Ovary (tissue), 9 donors: Measurements from ENCODE around the gene PEX10. TPM values are rescaled to one million over a fixed set of nuclear protein-coding genes. Genes with fewer than 3 reads are reported as not detected.
A peak's percentile ranks its signal among the peaks of the same experiment; 100 is the strongest.

Source experiments
- DNase-seq, 5 donors: peaks; one replicate each; pipeline ENCODE4 v3.0.0-alpha.2; 2019 to 2020
- H3K27ac ChIP-seq, 2 donors: fragments of 200-600 bp; one replicate each; pipeline versions ENCODE4 v1.5.1 to v1.8.0; 2019 to 2022
- H3K27me3 ChIP-seq: fragments of 200-600 bp; one replicate; pipeline ENCODE4 v1.8.0; 2022
- H3K36me3 ChIP-seq: fragments of 200-600 bp; sonication (generic); one replicate; pipeline ENCODE4 v1.5.1; 2019
- H3K4me1 ChIP-seq: one replicate; pipeline ENCODE4 v1.8.1; 2013; ENCODE audit warnings: mild to moderate bottlenecking, moderate library complexity; ENCODE audit not compliant: insufficient read depth
- H3K4me3 ChIP-seq: fragments of 200-600 bp; sonication (generic); one replicate; pipeline ENCODE4 v1.5.1; 2017
- H3K9me3 ChIP-seq, 2 donors: fragments of 200-600 bp in 1 of 2; sonication (generic) in 1 of 2; one replicate each; pipeline versions ENCODE4 v1.5.1 to v1.8.1; 2013 to 2019; ENCODE audit warnings: mild to moderate bottlenecking in 1 of 2, moderate library complexity in 1 of 2
- EP300 ChIP-seq: sonication (generic); formaldehyde crosslinking; IDR thresholded peaks from one replicate; pipeline ENCODE4 v1.6.1; 2017; ENCODE audit warnings: antibody characterized with exemption
- POLR2A ChIP-seq: fragments of 450-650 bp; IDR thresholded peaks from one replicate; pipeline ENCODE4 v1.6.1; 2017; ENCODE audit warnings: antibody characterized with exemption, mild to moderate bottlenecking, moderate library complexity
- WGBS, 3 donors: extraction: QIAGEN DNeasy Blood & Tissue Kit in 1 of 3; methylation state at CpG; one replicate each; pipeline versions ENCODE4 v1.1.5 to v1.1.7; 2013 to 2017; 5-methylcytosine and 5-hydroxymethylcytosine counted together
- intact Hi-C, 4 donors: fragments of 100-400 bp; cut with DNase I; formaldehyde crosslinking; loops; one replicate each; pipeline versions ENCODE4 v1.11.0 to v1.15.1; 2022 to 2023
- polyA plus RNA-seq, 2 donors: library from polyadenylated mRNA; stranded (reverse); fragments of 200-250 nt in 1 of 2; fragments of 350-450 nt in 1 of 2; fragmentation: Illumina TruSeq in 1 of 2; extraction: RNeasy Lipid Tissue Mini Kit (QIAGEN cat#74804) in 1 of 2; gene quantifications; one replicate each; pipeline ENCODE4 v1.2.3, GENCODE V29; 2013 to 2014
- total RNA-seq, 7 donors: library from RNA; depleted of rRNA in 2 of 7; stranded (reverse); fragments of >200 nt in 2 of 7; fragmentation: NEBNext Ultra II Directional in 3 of 7; extraction: Animal tissue kit (Norgen Biotek cat#: 25700) in 3 of 7; gene quantifications; one replicate each; pipeline versions ENCODE4 v1.1.0 to v1.2.4, GENCODE V29; 2016 to 2023
- TF ChIP-seq, protein P1 (sequence below), 3 donors: fragments of 450-650 bp in 2 of 3; fragments of 200-600 bp in 1 of 3; IDR thresholded peaks; one replicate each; pipeline versions ENCODE4 v1.5.1 to v1.8.0; 2016 to 2022; ENCODE audit warnings: antibody characterized with exemption in 3 of 3, mild to moderate bottlenecking in 1 of 3
- donor health status: DM: no; HTN: no; CAD: no; lungs with moderate emphysema.
- donor health status: DM: no; HTN: no; CAD: no.
- donor health status: Bipolar disorder and iron deficiency.
- donor health status: DM: yes; HTN: yes; CAD: no.
- donor health status: DM: no; HTN: no; CAD: no.
- donor health status: DM: yes; HTN: yes; CAD: no.

The PEX10 gene
- total and polyA plus RNA-seq, 9 donors: 14.4 to 25.9 (median 19.3) TPM

DNA sequence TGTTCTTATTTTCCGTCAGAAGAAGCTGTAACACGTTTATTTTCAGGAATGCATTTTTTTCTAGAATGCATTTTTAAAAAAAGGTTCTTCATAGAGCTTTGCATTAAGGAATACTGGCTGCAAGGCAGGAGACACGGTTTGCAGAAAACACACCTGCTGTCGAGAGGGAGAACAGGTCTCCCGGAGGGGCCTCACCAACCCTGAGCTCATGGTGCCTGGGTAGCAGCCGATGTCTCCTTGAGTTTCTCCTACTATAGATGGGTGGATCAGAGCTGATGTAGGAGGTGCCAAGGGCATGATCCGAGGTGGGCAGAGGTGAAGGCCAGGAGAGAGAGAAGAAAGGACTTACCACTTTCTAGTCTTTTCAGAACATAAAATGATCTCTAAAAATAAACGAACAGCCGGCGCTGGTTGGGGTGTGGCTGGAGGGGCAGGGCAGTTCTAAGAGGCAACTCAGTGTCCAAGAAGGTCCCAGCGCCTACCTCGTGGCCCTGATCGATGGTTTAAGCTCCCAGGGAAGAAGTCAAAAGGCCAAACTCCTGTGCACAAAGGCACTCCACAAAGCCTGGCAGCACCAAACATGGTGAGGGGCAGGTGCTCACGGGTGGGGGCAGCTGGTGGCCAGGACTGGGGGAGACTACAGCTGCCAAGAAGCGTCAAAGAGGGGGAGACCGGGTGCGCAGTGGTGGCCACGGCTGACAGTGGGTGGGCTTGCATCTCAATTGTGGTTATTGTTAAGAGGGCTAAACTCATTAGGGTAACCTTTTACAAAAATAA is 33.2 kb downstream of the PEX10 start:
- DNase-seq: peak in 3 of 5 donors; percentile 14 to 23 (median 17)
- no peak overlapping the region for H3K27ac ChIP-seq
- H3K27me3 ChIP-seq: no peaks in the 10 kb centered on the region
- no peaks in the 10 kb centered on the region for H3K9me3 ChIP-seq
- intact Hi-C loops: loop anchor here in 1 of 4 donors (5.0 kb wide), 1 partner anchor 202 kb away; no protein-coding TSS in a partner anchor
- no peaks in the 10 kb centered on the region for H3K36me3 ChIP-seq
- 73 to 80% (median 76%) methylated on average over 18 of the region's 18 CpGs for WGBS, 3 donors
- H3K4me1 ChIP-seq: peaks cover 4% of the 10 kb centered on the region
- H3K4me3 ChIP-seq: no peak overlapping the region
- TF ChIP-seq, protein P1, sequence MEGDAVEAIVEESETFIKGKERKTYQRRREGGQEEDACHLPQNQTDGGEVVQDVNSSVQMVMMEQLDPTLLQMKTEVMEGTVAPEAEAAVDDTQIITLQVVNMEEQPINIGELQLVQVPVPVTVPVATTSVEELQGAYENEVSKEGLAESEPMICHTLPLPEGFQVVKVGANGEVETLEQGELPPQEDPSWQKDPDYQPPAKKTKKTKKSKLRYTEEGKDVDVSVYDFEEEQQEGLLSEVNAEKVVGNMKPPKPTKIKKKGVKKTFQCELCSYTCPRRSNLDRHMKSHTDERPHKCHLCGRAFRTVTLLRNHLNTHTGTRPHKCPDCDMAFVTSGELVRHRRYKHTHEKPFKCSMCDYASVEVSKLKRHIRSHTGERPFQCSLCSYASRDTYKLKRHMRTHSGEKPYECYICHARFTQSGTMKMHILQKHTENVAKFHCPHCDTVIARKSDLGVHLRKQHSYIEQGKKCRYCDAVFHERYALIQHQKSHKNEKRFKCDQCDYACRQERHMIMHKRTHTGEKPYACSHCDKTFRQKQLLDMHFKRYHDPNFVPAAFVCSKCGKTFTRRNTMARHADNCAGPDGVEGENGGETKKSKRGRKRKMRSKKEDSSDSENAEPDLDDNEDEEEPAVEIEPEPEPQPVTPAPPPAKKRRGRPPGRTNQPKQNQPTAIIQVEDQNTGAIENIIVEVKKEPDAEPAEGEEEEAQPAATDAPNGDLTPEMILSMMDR (IDR thresholded peaks at IDR 0.05): no peak
- TF ChIP-seq EP300: no peak
- TF ChIP-seq POLR2A: no peak

DNA sequence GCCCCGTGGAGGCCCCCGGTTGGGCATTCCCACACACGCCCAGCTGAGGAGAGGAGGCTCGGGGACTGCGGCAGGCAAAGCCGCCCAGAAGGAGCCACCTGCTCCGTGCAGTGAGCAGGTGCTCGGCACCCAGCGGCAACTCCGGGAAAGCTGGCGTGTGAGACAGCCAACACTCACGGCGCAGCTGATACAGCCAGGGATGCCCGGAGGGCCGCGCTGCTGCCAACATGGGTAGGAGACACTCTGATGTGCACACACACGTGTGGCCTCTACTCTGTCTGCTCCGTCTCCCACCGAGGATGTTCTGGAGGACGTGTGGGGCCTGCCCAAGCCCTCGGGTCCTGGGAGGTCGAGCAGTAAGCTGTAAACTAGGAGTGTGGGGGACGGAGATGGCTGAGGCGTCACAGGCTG is 33.9 kb downstream of the PEX10 start:
- H3K27me3 ChIP-seq: no peaks in the 10 kb centered on the region
- TF ChIP-seq EP300: no peak
- TF ChIP-seq, protein P1 (IDR thresholded peaks at IDR 0.05): no peak
- TF ChIP-seq POLR2A: no peak
- H3K4me3 ChIP-seq: no peak overlapping the region
- 76 to 86% (median 85%) methylated on average over 24 of the region's 24 CpGs for WGBS, 3 donors
- no peak overlapping the region for H3K27ac ChIP-seq
- no peaks in the 10 kb centered on the region for H3K9me3 ChIP-seq
- H3K4me1 ChIP-seq: peaks cover 4% of the 10 kb centered on the region
- intact Hi-C loops: loop anchor here in 1 of 4 donors (5.0 kb wide), 1 partner anchor 201 kb away; no protein-coding TSS in a partner anchor
- H3K36me3 ChIP-seq: no peaks in the 10 kb centered on the region
- DNase-seq: peak in 2 of 5 donors; percentile 15 to 33

GRCh38 chr1:2377751-2378440 is 34.5 kb downstream of the PEX10 start:
- DNase-seq: peak in 2 of 5 donors; percentile 16 to 33
- H3K36me3 ChIP-seq: no peaks in the 10 kb centered on the region
- no peaks in the 10 kb centered on the region for H3K9me3 ChIP-seq
- no peak for TF ChIP-seq EP300
- no peak for TF ChIP-seq POLR2A
- TF ChIP-seq, protein P1 (IDR thresholded peaks at IDR 0.05): no peak
- H3K4me1 ChIP-seq: peaks cover 4% of the 10 kb centered on the region
- intact Hi-C loops: loop anchor here in 1 of 4 donors (5.0 kb wide), 1 partner anchor 201 kb away; no protein-coding TSS in a partner anchor
- H3K27ac ChIP-seq: no peak overlapping the region
- H3K4me3 ChIP-seq: no peak overlapping the region
- H3K27me3 ChIP-seq: no peaks in the 10 kb centered on the region
- 77 to 83% (median 82%) methylated on average over 15 to 16 of the region's 16 CpGs for WGBS, 3 donors

DNA sequence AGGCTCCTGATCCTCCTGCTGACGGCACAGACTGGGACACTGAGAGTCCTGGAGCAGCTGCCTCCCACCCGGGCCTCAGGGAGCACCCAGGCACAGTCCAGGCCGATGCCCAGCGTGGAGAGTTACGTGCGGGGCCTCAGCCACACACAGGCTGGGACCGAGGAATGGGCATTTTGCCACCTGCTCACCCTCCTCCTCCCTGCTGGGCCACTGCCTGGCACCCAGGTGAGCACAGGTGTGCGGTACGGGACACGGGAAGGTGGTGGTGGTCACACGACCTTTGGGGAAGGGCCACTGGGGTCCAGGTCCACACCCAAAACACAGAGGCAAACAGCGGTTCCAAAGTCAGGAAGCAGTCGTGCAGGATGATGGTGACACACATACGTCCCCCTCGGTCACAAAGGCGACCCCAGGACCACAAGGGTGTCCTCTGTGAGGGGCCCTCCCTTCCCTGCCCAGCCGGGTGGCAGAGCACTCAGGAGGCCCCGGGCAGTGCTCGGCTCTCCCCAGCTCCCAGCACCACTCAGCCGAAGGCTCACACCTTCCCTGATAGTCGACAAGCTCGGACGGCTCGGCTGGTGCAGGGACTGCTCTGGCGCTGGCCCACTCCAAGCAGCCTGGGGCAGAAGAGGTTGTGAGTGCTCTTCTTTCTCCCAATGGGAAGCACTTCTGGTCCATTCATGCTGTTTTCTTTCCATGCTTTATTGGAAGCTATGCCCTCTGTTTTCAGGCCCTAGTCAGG is 35.3 kb downstream of the PEX10 start:
- H3K27ac ChIP-seq: no peak overlapping the region
- H3K9me3 ChIP-seq: no peaks in the 10 kb centered on the region
- 72 to 84% (median 81%) methylated on average over 23 to 25 of the region's 25 CpGs for WGBS, 3 donors
- TF ChIP-seq EP300 (no peak), POLR2A (no peak)
- TF ChIP-seq, protein P1 (IDR thresholded peaks at IDR 0.05): no peak
- H3K27me3 ChIP-seq: no peaks in the 10 kb centered on the region
- H3K36me3 ChIP-seq: no peaks in the 10 kb centered on the region
- no peak overlapping the region for H3K4me3 ChIP-seq
- intact Hi-C loops: loop anchor here in 1 of 4 donors (5.0 kb wide), 1 partner anchor 200 kb away; no protein-coding TSS in a partner anchor
- peak in 2 of 5 donors; percentile 23 to 40 for DNase-seq
- H3K4me1 ChIP-seq: peaks cover 4% of the 10 kb centered on the region
